Ectodermal cell (in vitro differentiated cells): ENCODE data around the gene MAGI2.

Source experiments
- H3K27ac ChIP-seq: 2 replicates; pipeline ENCODE4 v1.7.0; 2013; ENCODE audit warnings: mild to moderate bottlenecking, low read depth, low read length; ENCODE audit not compliant: insufficient read depth, poor library complexity, severe bottlenecking
- H3K27me3 ChIP-seq: 2 replicates; pipeline ENCODE4 v1.7.0; 2013; ENCODE audit warnings: mild to moderate bottlenecking, low read length; ENCODE audit not compliant: insufficient read depth, control insufficient read depth, poor library complexity, severe bottlenecking
- H3K36me3 ChIP-seq: one replicate; pipeline ENCODE4 v1.7.0; 2013; ENCODE audit warnings: low read length; ENCODE audit not compliant: control insufficient read depth, insufficient read depth
- H3K4me1 ChIP-seq: one replicate; pipeline ENCODE4 v1.7.0; 2013; ENCODE audit warnings: low read length; ENCODE audit not compliant: control insufficient read depth, insufficient read depth
- H3K4me3 ChIP-seq: 2 replicates; pipeline ENCODE4 v1.7.0; 2013; ENCODE audit warnings: low read depth, low read length, control low read depth; ENCODE audit not compliant: insufficient read depth
- H3K9me3 ChIP-seq: 2 replicates; pipeline ENCODE4 v1.7.0; 2013; ENCODE audit warnings: mild to moderate bottlenecking, low read length, moderate library complexity; ENCODE audit not compliant: control insufficient read depth
- WGBS, 2 experiments: methylation state at CpG; one replicate each; pipeline ENCODE4 v1.1.7; 2013; ENCODE audit warnings: missing lambda C conversion rate in 2 of 2; 5-methylcytosine and 5-hydroxymethylcytosine counted together

The MAGI2 gene

DNA sequence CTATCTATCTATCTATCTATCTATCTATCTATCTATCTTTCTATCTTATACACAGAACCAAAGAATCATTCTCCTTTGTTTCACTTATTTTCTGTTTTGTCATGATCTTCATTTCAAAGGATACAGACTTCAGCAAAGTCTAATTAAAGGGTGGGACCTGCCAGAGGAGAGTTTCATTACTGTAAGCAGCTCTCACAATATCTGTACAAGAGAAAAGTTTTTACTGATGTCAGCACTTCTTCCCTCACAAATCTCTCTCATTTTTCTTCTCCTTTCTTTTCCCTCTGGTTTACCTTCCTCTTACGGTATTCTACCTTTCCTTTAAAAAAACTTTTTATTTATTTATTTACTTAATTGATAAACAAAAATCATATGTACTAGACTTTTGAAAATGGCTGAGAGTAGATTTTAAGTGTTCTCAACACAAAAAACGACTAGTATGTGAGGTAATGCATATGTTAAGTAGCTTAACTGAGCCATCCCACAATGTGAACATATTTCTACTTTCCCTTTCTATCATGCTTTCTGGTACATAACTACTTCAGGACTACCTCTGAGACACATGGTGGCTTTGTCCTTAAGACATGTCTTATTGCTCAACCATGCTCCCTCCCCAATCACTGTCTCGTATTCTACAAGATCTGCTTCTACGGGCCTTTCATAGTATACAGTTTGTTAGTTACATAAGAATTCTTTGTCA is 955.6 kb downstream of the MAGI2 start:
- Histone ChIP-seq H3K36me3 (no peaks in the 10 kb centered on the region), H3K4me3 (no peak overlapping the region), H3K4me1 (no peaks in the 10 kb centered on the region), H3K9me3 (no peaks in the 10 kb centered on the region), H3K27me3 (no peaks in the 10 kb centered on the region), H3K27ac (no peak overlapping the region)
- 93 to 94% methylated on average over 2 to 3 of the region's 4 CpGs for WGBS, 2 experiments

- H3K4me3 ChIP-seq: no peak overlapping the region
- no peaks in the 10 kb centered on the region for H3K9me3 ChIP-seq
- no peak overlapping the region for H3K27ac ChIP-seq
- H3K4me1 ChIP-seq: no peaks in the 10 kb centered on the region
- H3K27me3 ChIP-seq: no peaks in the 10 kb centered on the region
- H3K36me3 ChIP-seq: no peaks in the 10 kb centered on the region
- WGBS, 2 experiments: 31% methylated on average over 2 to 3 of the region's 4 CpGs
These were observed 957.3 kb downstream of the MAGI2 start for GRCh38 chr7:78496096-78496630.

GRCh38 chr7:78493401-78493800 is 960.1 kb downstream of the MAGI2 start:
- Histone ChIP-seq H3K4me1 (peaks cover 5% of the 10 kb centered on the region), H3K9me3 (no peaks in the 10 kb centered on the region), H3K27me3 (no peaks in the 10 kb centered on the region), H3K36me3 (no peaks in the 10 kb centered on the region), H3K4me3 (no peak overlapping the region), H3K27ac (no peak overlapping the region)
- 91 to 93% methylated on average over 3 of the region's 3 CpGs for WGBS, 2 experiments

GRCh38 chr7:78492146-78492545 is 961.3 kb downstream of the MAGI2 start:
- Histone ChIP-seq H3K4me1 (peaks cover 5% of the 10 kb centered on the region), H3K27ac (no peak overlapping the region), H3K27me3 (no peaks in the 10 kb centered on the region), H3K9me3 (no peaks in the 10 kb centered on the region), H3K4me3 (no peak overlapping the region), H3K36me3 (no peaks in the 10 kb centered on the region)
- WGBS, 2 experiments: 100% methylated on average over 1 of the region's 1 CpG; no CpG with 5 or more reads in 1 of the 2 experiments

GRCh38 chr7:78490524-78490923 is 962.9 kb downstream of the MAGI2 start:
- Histone ChIP-seq H3K4me1 (peaks cover 5% of the 10 kb centered on the region), H3K27me3 (no peaks in the 10 kb centered on the region), H3K36me3 (no peaks in the 10 kb centered on the region), H3K4me3 (no peak overlapping the region), H3K9me3 (no peaks in the 10 kb centered on the region), H3K27ac (no peak overlapping the region)

- Histone ChIP-seq H3K9me3 (no peaks in the 10 kb centered on the region), H3K36me3 (no peaks in the 10 kb centered on the region), H3K4me1 (peaks cover 5% of the 10 kb centered on the region), H3K4me3 (no peak overlapping the region), H3K27me3 (no peaks in the 10 kb centered on the region), H3K27ac (no peak overlapping the region)
- WGBS, 2 experiments: 88% methylated on average over 5 of the region's 5 CpGs
These were observed 963.8 kb downstream of the MAGI2 start for GRCh38 chr7:78489476-78490240.

GRCh38 chr7:78487464-78487863 is 966.0 kb downstream of the MAGI2 start:
- H3K9me3 ChIP-seq: no peaks in the 10 kb centered on the region
- H3K27ac ChIP-seq: no peak overlapping the region
- H3K27me3 ChIP-seq: no peaks in the 10 kb centered on the region
- H3K4me1 ChIP-seq: peaks cover 5% of the 10 kb centered on the region
- 79 to 80% methylated on average over 5 of the region's 5 CpGs for WGBS, 2 experiments
- no peaks in the 10 kb centered on the region for H3K36me3 ChIP-seq
- H3K4me3 ChIP-seq: no peak overlapping the region

DNA sequence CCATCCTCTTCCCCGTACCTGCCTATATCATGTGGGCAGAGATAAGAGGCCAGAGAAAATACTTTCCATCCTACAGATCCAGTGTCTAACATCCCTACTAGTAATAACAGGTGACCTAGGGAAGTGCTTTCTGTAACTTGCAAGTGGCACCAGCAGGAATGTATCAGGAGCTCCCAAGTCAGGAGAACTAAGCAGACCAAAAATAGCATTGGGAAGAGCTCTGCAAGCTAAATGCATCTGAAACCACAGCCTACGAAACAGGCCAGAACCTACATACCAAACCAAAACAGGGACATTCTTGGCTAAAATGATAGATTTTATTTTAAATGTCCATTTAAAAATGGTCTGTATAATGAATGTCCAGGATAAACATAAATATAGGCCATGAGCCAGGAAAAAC is 974.1 kb downstream of the MAGI2 start:
- H3K27me3 ChIP-seq: no peaks in the 10 kb centered on the region
- no peaks in the 10 kb centered on the region for H3K4me1 ChIP-seq
- H3K9me3 ChIP-seq: no peaks in the 10 kb centered on the region
- no peak overlapping the region for H3K27ac ChIP-seq
- H3K36me3 ChIP-seq: no peaks in the 10 kb centered on the region
- 98 to 100% methylated on average over 1 to 2 of the region's 2 CpGs for WGBS, 2 experiments
- H3K4me3 ChIP-seq: no peak overlapping the region

DNA sequence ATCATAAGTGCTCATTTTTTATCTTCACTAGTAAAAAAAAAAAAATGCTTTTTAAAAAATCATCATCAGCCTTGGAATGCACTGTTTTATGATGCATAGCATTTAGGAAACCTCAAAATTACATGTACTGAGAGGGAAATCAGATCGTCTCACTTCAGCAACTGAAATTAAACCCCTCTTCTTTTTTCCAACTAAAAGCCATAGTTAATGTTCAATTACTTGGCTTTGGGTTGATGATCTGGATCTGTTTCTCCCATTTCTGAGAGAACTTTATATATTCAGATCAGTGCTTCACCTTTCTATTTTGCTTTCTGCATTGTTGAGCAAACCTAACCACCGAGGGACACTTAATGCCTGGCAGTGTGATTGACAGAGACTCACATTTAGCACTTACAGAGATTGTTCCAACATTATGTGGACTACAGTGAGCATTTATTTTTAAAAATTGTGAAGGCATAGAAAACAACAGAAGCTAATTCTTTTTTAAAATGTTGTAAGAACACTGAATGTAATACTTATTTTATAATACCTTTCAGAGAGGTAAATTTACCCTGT is 976.5 kb downstream of the MAGI2 start:
- no peaks in the 10 kb centered on the region for H3K4me1 ChIP-seq
- 88 to 94% methylated on average over 2 of the region's 2 CpGs for WGBS, 2 experiments

DNA sequence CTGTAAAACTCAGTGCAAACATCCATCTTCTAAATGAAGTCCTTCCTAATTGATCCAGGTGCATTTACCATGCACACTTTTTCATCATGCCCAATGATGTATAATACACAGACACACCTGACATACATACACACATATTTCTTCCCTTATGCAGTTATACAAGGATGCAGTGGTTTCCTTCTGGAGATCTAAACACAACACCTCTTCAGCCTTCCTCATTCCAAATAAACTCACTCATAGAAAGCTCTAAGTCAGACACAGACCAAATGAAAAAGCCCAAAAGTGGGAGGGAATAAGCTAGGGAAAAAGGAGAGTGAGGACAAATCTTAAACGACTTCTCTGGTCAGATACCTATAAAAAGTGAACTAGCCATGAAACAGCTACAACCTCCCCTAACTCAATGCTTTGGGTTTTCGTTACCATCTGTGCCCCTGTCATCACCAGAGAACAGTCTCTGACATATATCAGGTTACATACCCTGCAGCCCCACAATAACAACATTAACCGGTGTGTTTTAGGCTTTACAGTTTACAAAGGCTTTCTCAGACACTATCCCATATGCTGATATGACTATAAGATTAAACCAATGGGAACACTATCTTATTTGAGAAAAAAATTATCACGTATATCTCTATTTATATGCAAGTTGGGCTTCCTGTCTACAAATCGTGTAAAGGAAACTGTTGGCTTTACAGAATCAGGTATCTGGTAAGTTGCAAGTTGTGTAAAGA is 979.7 kb downstream of the MAGI2 start:
- H3K27me3 ChIP-seq: no peaks in the 10 kb centered on the region
- H3K9me3 ChIP-seq: no peaks in the 10 kb centered on the region
- H3K4me1 ChIP-seq: no peaks in the 10 kb centered on the region
- no peak overlapping the region for H3K27ac ChIP-seq
- WGBS, 2 experiments: 85 to 86% methylated on average over 4 to 5 of the region's 5 CpGs
- no peak overlapping the region for H3K4me3 ChIP-seq
- no peaks in the 10 kb centered on the region for H3K36me3 ChIP-seq

More for the DNA sequence above, 976.5 kb downstream of the MAGI2 start:
- Histone ChIP-seq H3K9me3 (no peaks in the 10 kb centered on the region), H3K4me3 (no peak overlapping the region), H3K27ac (no peak overlapping the region), H3K36me3 (no peaks in the 10 kb centered on the region), H3K27me3 (no peaks in the 10 kb centered on the region)
